ENCODE measurements around the gene ATXN2.

- TF ChIP-seq, protein P1, sequence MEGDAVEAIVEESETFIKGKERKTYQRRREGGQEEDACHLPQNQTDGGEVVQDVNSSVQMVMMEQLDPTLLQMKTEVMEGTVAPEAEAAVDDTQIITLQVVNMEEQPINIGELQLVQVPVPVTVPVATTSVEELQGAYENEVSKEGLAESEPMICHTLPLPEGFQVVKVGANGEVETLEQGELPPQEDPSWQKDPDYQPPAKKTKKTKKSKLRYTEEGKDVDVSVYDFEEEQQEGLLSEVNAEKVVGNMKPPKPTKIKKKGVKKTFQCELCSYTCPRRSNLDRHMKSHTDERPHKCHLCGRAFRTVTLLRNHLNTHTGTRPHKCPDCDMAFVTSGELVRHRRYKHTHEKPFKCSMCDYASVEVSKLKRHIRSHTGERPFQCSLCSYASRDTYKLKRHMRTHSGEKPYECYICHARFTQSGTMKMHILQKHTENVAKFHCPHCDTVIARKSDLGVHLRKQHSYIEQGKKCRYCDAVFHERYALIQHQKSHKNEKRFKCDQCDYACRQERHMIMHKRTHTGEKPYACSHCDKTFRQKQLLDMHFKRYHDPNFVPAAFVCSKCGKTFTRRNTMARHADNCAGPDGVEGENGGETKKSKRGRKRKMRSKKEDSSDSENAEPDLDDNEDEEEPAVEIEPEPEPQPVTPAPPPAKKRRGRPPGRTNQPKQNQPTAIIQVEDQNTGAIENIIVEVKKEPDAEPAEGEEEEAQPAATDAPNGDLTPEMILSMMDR (IDR thresholded peaks at IDR 0.05), result no peak
- TF ChIP-seq POLR2A (IDR thresholded peaks at IDR 0.05), result no peak
- TF ChIP-seq POLR2AphosphoS5 (IDR thresholded peaks at IDR 0.05), result no peak
These were observed 165.1 kb downstream of the ATXN2 start for GRCh38 chr12:111434049-111434448.

Measured in breast epithelium (tissue), 3 donors.